GM12891 (cell line): ENCODE measurements around the gene KIAA1958.

Source experiments
- DNase-seq: peaks from one replicate; pipeline ENCODE4 v3.0.0; 2011; ENCODE audit warnings: low spot score; ENCODE audit not compliant: insufficient read length
- FAIRE-seq: peaks from 2 replicates; lab custom pipeline; 2011; peaks lifted over from hg19 to GRCh38; lab: Jason Lieb, UNC
- PAX5 ChIP-seq: IDR thresholded peaks from 2 replicates; pipeline ENCODE4 v1.6.1; 2011; ENCODE audit warnings: low read length, moderate library complexity, mild to moderate bottlenecking; ENCODE audit not compliant: insufficient read depth, severe bottlenecking
- POLR2A ChIP-seq: IDR thresholded peaks from 2 replicates; pipeline ENCODE4 v1.6.1; 2011; ENCODE audit warnings: low read depth, low read length, control low read depth
- POLR2AphosphoS5 ChIP-seq: IDR thresholded peaks from 2 replicates; pipeline ENCODE4 v1.6.1; 2011; ENCODE audit warnings: low read depth, low read length, control low read depth
- POU2F2 ChIP-seq: IDR thresholded peaks from 2 replicates; pipeline ENCODE4 v1.6.1; 2011; ENCODE audit warnings: low read depth, mild to moderate bottlenecking, control low read depth, low read length, moderate library complexity
- SPI1 ChIP-seq: IDR thresholded peaks from 2 replicates; pipeline ENCODE4 v1.6.1; 2011; ENCODE audit warnings: low read depth, low read length, control low read depth
- TAF1 ChIP-seq: IDR thresholded peaks from 2 replicates; pipeline ENCODE4 v1.6.1; 2011; ENCODE audit warnings: low read depth, low read length, control low read depth

KIAA1958 gene

GRCh38 chr9:112631313-112632070 lies 144.9 kb downstream of the KIAA1958 start:
- no peak for FAIRE-seq
- TF ChIP-seq POLR2AphosphoS5 (no peak), POLR2A (no peak), SPI1 (no peak), POU2F2 (no peak), PAX5 (no peak), TAF1 (no peak)
- no peak for DNase-seq

GRCh38 chr9:112640311-112640710 lies 153.7 kb downstream of the KIAA1958 start:
- TF ChIP-seq POLR2AphosphoS5 (no peak), POU2F2 (no peak), TAF1 (no peak), PAX5 (no peak), POLR2A (no peak), SPI1 (no peak)
- FAIRE-seq (no peak), DNase-seq (no peak)

GRCh38 chr9:112642126-112642525 lies 155.5 kb downstream of the KIAA1958 start:
- no peak for FAIRE-seq
- no peak for DNase-seq
- TF ChIP-seq TAF1 (no peak), PAX5 (no peak), POLR2A (no peak), POLR2AphosphoS5 (no peak), POU2F2 (no peak), SPI1 (no peak)

- FAIRE-seq (no peak), DNase-seq (no peak)
- no peak for TF ChIP-seq TAF1
- TF ChIP-seq PAX5: no peak
- TF ChIP-seq POU2F2: no peak
- no peak for TF ChIP-seq SPI1
- TF ChIP-seq POLR2A: no peak
- TF ChIP-seq POLR2AphosphoS5: no peak
Observed at GRCh38 chr9:112647596-112647995, 161.0 kb downstream of the KIAA1958 start.

GRCh38 chr9:112648624-112649023 lies 162.0 kb downstream of the KIAA1958 start:
- TF ChIP-seq POU2F2 (no peak), TAF1 (no peak), POLR2A (no peak), SPI1 (no peak), POLR2AphosphoS5 (no peak), PAX5 (no peak)
- DNase-seq (no peak), FAIRE-seq (no peak)

- FAIRE-seq (no peak), DNase-seq (no peak)
- TF ChIP-seq POU2F2 (no peak), POLR2AphosphoS5 (no peak), POLR2A (no peak), SPI1 (no peak), TAF1 (no peak), PAX5 (no peak)
Observed at GRCh38 chr9:112654282-112654681, 167.7 kb downstream of the KIAA1958 start.

GRCh38 chr9:112655668-112656067 lies 169.0 kb downstream of the KIAA1958 start:
- no peak for FAIRE-seq
- TF ChIP-seq POLR2AphosphoS5 (no peak), SPI1 (no peak), TAF1 (no peak), POU2F2 (no peak), POLR2A (no peak), PAX5 (no peak)

GRCh38 chr9:112659906-112660305 lies 173.3 kb downstream of the KIAA1958 start:
- no peak for FAIRE-seq
- DNase-seq: no peak
- TF ChIP-seq PAX5: no peak
- no peak for TF ChIP-seq POLR2AphosphoS5
- TF ChIP-seq SPI1: no peak
- TF ChIP-seq POU2F2: no peak

More at GRCh38 chr9:112655668-112656067, 169.0 kb downstream of the KIAA1958 start:
- DNase-seq: no peak

GRCh38 chr9:112663681-112664080 lies 177.1 kb downstream of the KIAA1958 start:
- TF ChIP-seq POLR2AphosphoS5: no peak
- no peak for TF ChIP-seq TAF1
- TF ChIP-seq SPI1: no peak
- TF ChIP-seq POLR2A: no peak
- TF ChIP-seq PAX5: no peak
- no peak for TF ChIP-seq POU2F2
- DNase-seq (no peak), FAIRE-seq (no peak)
